Smooth muscle cell (in vitro differentiated cells): ENCODE results near the gene PRKACG. TPM values are rescaled to one million over a fixed set of nuclear protein-coding genes. Genes with fewer than 3 reads are reported as not detected.

Experiments
- DNase-seq: peaks from one replicate; lab custom pipeline; 2025; ENCODE audit not compliant: unreplicated experiment; lab: John Stamatoyannopoulos, UW
- H2AFZ ChIP-seq: fragments of 200-600 bp; sonication (generic); 2 replicates; pipeline ENCODE4 v1.6.0; 2016; ENCODE audit warnings: antibody characterized with exemption, low read depth, mild to moderate bottlenecking
- H3F3A ChIP-seq: fragments of 200-600 bp; sonication (generic); 2 replicates; pipeline ENCODE4 v1.6.0; 2017; ENCODE audit warnings: antibody characterized with exemption, low read depth
- H3K27ac ChIP-seq: fragments of 200-600 bp; sonication (generic); 2 replicates; pipeline ENCODE4 v1.5.1; 2016; ENCODE audit warnings: low read depth, mild to moderate bottlenecking
- H3K27me3 ChIP-seq: fragments of 200-600 bp; sonication (generic); 2 replicates; pipeline ENCODE4 v1.6.1; 2016; ENCODE audit warnings: low read depth, mild to moderate bottlenecking
- H3K36me3 ChIP-seq: fragments of 200-600 bp; sonication (generic); 2 replicates; pipeline ENCODE4 v1.5.1; 2016; ENCODE audit warnings: low read depth
- H3K4me1 ChIP-seq: fragments of 200-600 bp; sonication (generic); 2 replicates; pipeline ENCODE4 v1.5.1; 2016; ENCODE audit warnings: low read depth
- H3K4me2 ChIP-seq: fragments of 200-600 bp; sonication (generic); 2 replicates; pipeline ENCODE4 v1.6.0; 2016; ENCODE audit warnings: mild to moderate bottlenecking
- H3K4me3 ChIP-seq: fragments of 200-600 bp; sonication (generic); 2 replicates; pipeline ENCODE4 v1.5.1; 2016; ENCODE audit warnings: mild to moderate bottlenecking
- H3K79me2 ChIP-seq: fragments of 200-600 bp; sonication (generic); 2 replicates; pipeline ENCODE4 v1.6.0; 2016; ENCODE audit warnings: low read depth, mild to moderate bottlenecking
- H3K9ac ChIP-seq: fragments of 200-600 bp; sonication (generic); 2 replicates; pipeline ENCODE4 v1.6.0; 2016; ENCODE audit warnings: low read depth
- H3K9me3 ChIP-seq: fragments of 200-600 bp; sonication (generic); replicated peaks from 2 replicates; pipeline ENCODE4 v1.5.1; 2016; ENCODE audit warnings: low read depth
- H4K20me1 ChIP-seq: fragments of 200-600 bp; sonication (generic); 2 replicates; pipeline ENCODE4 v1.6.0; 2016; ENCODE audit warnings: low read depth
- CTCF ChIP-seq: fragments of 200-600 bp; sonication (generic); IDR thresholded peaks from 2 replicates; pipeline ENCODE4 v1.5.1; 2017; ENCODE audit warnings: borderline replicate concordance, mild to moderate bottlenecking, antibody characterized with exemption; ENCODE audit not compliant: insufficient read depth, poor library complexity, severe bottlenecking
- WGBS: methylation state at CpG from one replicate; pipeline ENCODE4 v1.1.7; 2016; ENCODE audit warnings: low lambda C conversion rate; 5-methylcytosine and 5-hydroxymethylcytosine counted together
- polyA plus RNA-seq: library from polyadenylated mRNA; unstranded; fragments of >200 nt; fragmentation: Nextera tagmentation; extraction: Ambion mirVana; gene quantifications from 2 replicates; pipeline ENCODE4 v1.2.1, GENCODE V29; 2016
- total RNA-seq: library from RNA; depleted of rRNA; stranded (reverse); fragments of >200 nt; gene quantifications from 2 replicates; pipeline ENCODE4 v1.2.3, GENCODE V29; 2014

PRKACG gene
- total and polyA plus RNA-seq, 2 experiments from 2014 or later = not detected

- H3K9me3 ChIP-seq = no peaks in the 10 kb centered on the region
- WGBS = 62% methylated on average over 9 of the region's 9 CpGs
- TF ChIP-seq CTCF = no peak
- no peaks in the 10 kb centered on the region for H3K27me3 ChIP-seq
- H3K79me2 ChIP-seq = peaks cover 4% of the 10 kb centered on the region
- DNase-seq = no peak
- no peaks in the 10 kb centered on the region for H3K36me3 ChIP-seq
- H3F3A ChIP-seq = no peaks in the 10 kb centered on the region
- H3K4me1 ChIP-seq = peaks cover 6% of the 10 kb centered on the region
- H3K9ac ChIP-seq = no peak overlapping the region
- no peak overlapping the region for H3K27ac ChIP-seq
- no peak overlapping the region for H3K4me3 ChIP-seq
- H3K4me2 ChIP-seq = no peak overlapping the region
- H4K20me1 ChIP-seq = no peaks in the 10 kb centered on the region
- H2AFZ ChIP-seq = no peak overlapping the region
Measured at GRCh38 chr9:69044240-69045219, 30.6 kb upstream of the PRKACG start.

- Histone ChIP-seq H3K79me2 (peaks cover 26% of the 10 kb centered on the region), H3K4me2 (no peak overlapping the region), H3F3A (no peaks in the 10 kb centered on the region), H3K9ac (no peak overlapping the region), H3K4me3 (no peak overlapping the region), H3K36me3 (no peaks in the 10 kb centered on the region), H2AFZ (no peak overlapping the region), H3K27ac (no peak overlapping the region), H3K27me3 (no peaks in the 10 kb centered on the region), H3K9me3 (no peaks in the 10 kb centered on the region), H3K4me1 (peaks cover 12% of the 10 kb centered on the region), H4K20me1 (no peaks in the 10 kb centered on the region)
- TF ChIP-seq CTCF = no peak
- WGBS = 98% methylated on average over 2 of the region's 2 CpGs
- DNase-seq = no peak
Measured at GRCh38 chr9:69040646-69041045, 26.7 kb upstream of the PRKACG start.

GRCh38 chr9:69036799-69037198 is 22.9 kb upstream of the PRKACG start:
- H3F3A ChIP-seq = no peaks in the 10 kb centered on the region
- H3K4me1 ChIP-seq = peaks cover 6% of the 10 kb centered on the region
- no peak for TF ChIP-seq CTCF
- H3K9me3 ChIP-seq = no peaks in the 10 kb centered on the region
- no peaks in the 10 kb centered on the region for H4K20me1 ChIP-seq
- no peak overlapping the region for H3K27ac ChIP-seq
- DNase-seq = no peak
- peak overlapping the region; percentile 92 for H2AFZ ChIP-seq
- H3K4me2 ChIP-seq = peak overlapping the region; percentile 89
- peak overlapping the region; percentile 31 for H3K9ac ChIP-seq
- no peaks in the 10 kb centered on the region for H3K36me3 ChIP-seq
- 73% methylated on average over 10 of the region's 10 CpGs for WGBS
- H3K4me3 ChIP-seq = peak overlapping the region; percentile 70
- no peaks in the 10 kb centered on the region for H3K27me3 ChIP-seq
- peaks cover 26% of the 10 kb centered on the region for H3K79me2 ChIP-seq
